Kidney (tissue), 14 donors: ENCODE results near the gene PEPD. TPM values are rescaled to one million over a fixed set of nuclear protein-coding genes. Genes with fewer than 3 reads are reported as not detected.

Experiments
- DNase-seq, 5 donors: peaks; one replicate each; pipeline ENCODE4 v3.0.0-alpha.2; 2013 to 2020
- FAIRE-seq: peaks from 2 replicates; lab custom pipeline; 2012; peaks lifted over from hg19 to GRCh38; lab: Jason Lieb, UNC
- H3K27ac ChIP-seq, 2 donors: one replicate each; pipeline ENCODE4 v1.7.0; 2013; ENCODE audit warnings: low read depth in 2 of 2, low read length in 2 of 2, inconsistent platforms in 1 of 2
- H3K27me3 ChIP-seq: one replicate; pipeline ENCODE4 v1.7.1; 2013; ENCODE audit warnings: low read length, inconsistent platforms; ENCODE audit not compliant: control insufficient read depth, insufficient read depth
- H3K36me3 ChIP-seq, 3 donors: one replicate each; pipeline versions ENCODE4 v1.7.0 to v1.7.1; 2013; ENCODE audit warnings: low read length in 3 of 3, control low read depth in 1 of 3, inconsistent platforms in 1 of 3; ENCODE audit not compliant: insufficient read depth in 3 of 3, control insufficient read depth in 2 of 3
- H3K4me1 ChIP-seq, 3 donors: one replicate each; pipeline versions ENCODE4 v1.7.0 to v1.7.1; 2013; ENCODE audit warnings: low read length in 3 of 3, inconsistent platforms in 1 of 3, low read depth in 1 of 3; ENCODE audit not compliant: control insufficient read depth in 2 of 3, insufficient read depth in 2 of 3
- H3K4me3 ChIP-seq, 3 donors: one replicate each; pipeline versions ENCODE4 v1.7.0 to v1.8.1; 2013; ENCODE audit warnings: low read length in 3 of 3, control low read depth in 1 of 3, inconsistent platforms in 1 of 3
- H3K9ac ChIP-seq, 3 donors: one replicate each; pipeline versions ENCODE4 v1.7.0 to v1.7.1; 2013; ENCODE audit warnings: low read length in 3 of 3, control low read depth in 1 of 3, inconsistent platforms in 1 of 3
- H3K9me3 ChIP-seq, 3 donors: one replicate each; pipeline versions ENCODE4 v1.7.0 to v1.7.1; 2013; ENCODE audit warnings: low read length in 3 of 3, control low read depth in 1 of 3, inconsistent platforms in 1 of 3; ENCODE audit not compliant: control insufficient read depth in 2 of 3, insufficient read depth in 1 of 3
- CTCF ChIP-seq: IDR thresholded peaks from 3 replicates; pipeline ENCODE4 v1.5.1; 2012; ENCODE audit warnings: mild to moderate bottlenecking, moderate library complexity, borderline replicate concordance; ENCODE audit not compliant: insufficient read depth; ENCODE audit errors: extremely low read depth
- intact Hi-C: fragments of 100-400 bp; cut with DNase I; formaldehyde crosslinking; loops from one replicate; pipeline ENCODE4 v1.11.1; 2022
- polyA plus RNA-seq: library from polyadenylated mRNA; stranded (reverse); fragments of 350-450 nt; fragmentation: Illumina TruSeq; extraction: RNeasy Lipid Tissue Mini Kit (QIAGEN cat#74804); gene quantifications from one replicate; pipeline ENCODE4 v1.2.3, GENCODE V29; 2014; ENCODE audit warnings: low read depth, low replicate concordance; ENCODE audit not compliant: insufficient read depth
- total RNA-seq: library from RNA; stranded (reverse); fragmentation: NEBNext Ultra II Directional; extraction: Animal tissue kit (Norgen Biotek cat#: 25700); gene quantifications from one replicate; pipeline ENCODE4 v1.2.1, GENCODE V29; 2021
- donor health status: control.
- donor health status: control.
- donor health status: control.
- donor health status: control.
- donor health status: control.
- donor health status: DM: yes; HTN: yes; CAD: no.
- donor health status: Normal renal cell carcinoma (clear cell type).

The PEPD gene
- total and polyA plus RNA-seq, 2 donors from 2014 or later: 71.4 to 402 TPM

GRCh38 chr19:33397536-33398360 is 123.8 kb downstream of the PEPD start:
- DNase-seq (peak in 2 of 5 donors; percentile 42 to 61), FAIRE-seq (no peak)
- Histone ChIP-seq H3K27me3 (no peaks in the 10 kb centered on the region), H3K36me3 (no peaks in the 10 kb centered on the region), H3K9me3 (no peaks in the 10 kb centered on the region), H3K9ac (no peak overlapping the region), H3K4me1 (peaks cover 0 to 50% (median 6%) of the 10 kb centered on the region in 3 donors), H3K27ac (peak overlapping the region in 1 of 2 donors; percentile 19), H3K4me3 (no peak overlapping the region)
- no peak for TF ChIP-seq CTCF
- intact Hi-C loops: no loop called here

GRCh38 chr19:33396701-33397535 is 124.7 kb downstream of the PEPD start:
- H3K36me3 ChIP-seq: no peaks in the 10 kb centered on the region
- H3K27ac ChIP-seq: peak overlapping the region; percentile 19 to 50
- H3K9me3 ChIP-seq: no peaks in the 10 kb centered on the region
- H3K4me1 ChIP-seq: peaks cover 0 to 58% (median 10%) of the 10 kb centered on the region in 3 donors
- intact Hi-C loops: no loop called here
- no peaks in the 10 kb centered on the region for H3K27me3 ChIP-seq
- TF ChIP-seq CTCF: no peak
- peak; percentile 46 to 82 (median 50) for DNase-seq
- H3K9ac ChIP-seq: no peak overlapping the region
- FAIRE-seq: no peak
- no peak overlapping the region for H3K4me3 ChIP-seq

- FAIRE-seq: no peak
- H3K4me1 ChIP-seq: peaks cover 0 to 57% (median 17%) of the 10 kb centered on the region in 3 donors
- peak overlapping the region in 1 of 2 donors; percentile 23 for H3K27ac ChIP-seq
Observed at GRCh38 chr19:33395561-33396550, 125.7 kb downstream of the PEPD start.

More at GRCh38 chr19:33395561-33396550, 125.7 kb downstream of the PEPD start:
- no peak for TF ChIP-seq CTCF
- intact Hi-C loops: no loop called here
- Histone ChIP-seq H3K4me3 (no peak overlapping the region), H3K9me3 (no peaks in the 10 kb centered on the region), H3K36me3 (no peaks in the 10 kb centered on the region), H3K27me3 (no peaks in the 10 kb centered on the region), H3K9ac (no peak overlapping the region)
- DNase-seq: peak in 2 of 5 donors; percentile 39 to 87
